Inflammatory macrophage treated with lipopolysaccharide for 4 hours (primary cell): ENCODE data around the gene SETMAR.
"Not testable (repeated sequence)": the region's sequence is repeated elsewhere in the genome, so short reads cannot be mapped to it uniquely, and the experiment has no call there.

Source experiments
- DNase-seq: peaks from one replicate; pipeline ENCODE4 v3.0.0-alpha.2; 2020

The SETMAR gene

GRCh38 chr3:4303187-4304123 is at the start of gene SETMAR:
Gene SETMAR (plus strand): TSS chr3:4303369. CDS start chr3:4303371, 2 bp downstream.
- DNase-seq = peak; percentile 87

- DNase-seq = no peak
These were observed 41.8 kb upstream of the SETMAR start for GRCh38 chr3:4261406-4261805.

- no peak for DNase-seq
These were observed 39.1 kb upstream of the SETMAR start for GRCh38 chr3:4264040-4264439.

- peak; percentile 54 for DNase-seq
These were observed 32.4 kb upstream of the SETMAR start for GRCh38 chr3:4270720-4271119.

GRCh38 chr3:4271834-4272233 is 31.3 kb upstream of the SETMAR start:
- peak; percentile 28 for DNase-seq

GRCh38 chr3:4279516-4280105 is 23.6 kb upstream of the SETMAR start:
- no peak for DNase-seq

GRCh38 chr3:4281991-4282390 is 21.2 kb upstream of the SETMAR start:
- DNase-seq = no peak

GRCh38 chr3:4284865-4285264 is 18.3 kb upstream of the SETMAR start:
- no peak for DNase-seq

GRCh38 chr3:4289044-4289443 is 14.1 kb upstream of the SETMAR start:
- no peak for DNase-seq

GRCh38 chr3:4290272-4290893 is 12.8 kb upstream of the SETMAR start:
- peak; percentile 40 for DNase-seq

- no peak for DNase-seq
These were observed 10.9 kb upstream of the SETMAR start for GRCh38 chr3:4292301-4292700.

- DNase-seq = no peak
These were observed 8.4 kb upstream of the SETMAR start for GRCh38 chr3:4294616-4295327.

GRCh38 chr3:4296454-4296853 is 6.7 kb upstream of the SETMAR start:
- DNase-seq = not testable (repeated sequence)

GRCh38 chr3:4297486-4297885 is 5.7 kb upstream of the SETMAR start:
- DNase-seq = no peak

- DNase-seq = no peak
These were observed 422 bp upstream of the SETMAR start for GRCh38 chr3:4302747-4303146.

GRCh38 chr3:4305210-4305609 is 2.0 kb downstream of the SETMAR start:
- DNase-seq = not testable (repeated sequence)

GRCh38 chr3:4306091-4306490 is 2.9 kb downstream of the SETMAR start:
- DNase-seq = no peak

- no peak for DNase-seq
These were observed 3.7 kb downstream of the SETMAR start for GRCh38 chr3:4306860-4307259.

- peak; percentile 96 for DNase-seq
These were observed 6.4 kb downstream of the SETMAR start for GRCh38 chr3:4309491-4310128.

GRCh38 chr3:4310971-4311370 is 7.8 kb downstream of the SETMAR start:
- DNase-seq = peak; percentile 43

- no peak for DNase-seq
These were observed 8.3 kb downstream of the SETMAR start for GRCh38 chr3:4311496-4311895.

- no peak for DNase-seq
These were observed 10.6 kb downstream of the SETMAR start for GRCh38 chr3:4313606-4314293.
